Astrocyte (in vitro differentiated cells and primary cell): ENCODE results near the gene ACSF3. TPM values are rescaled to one million over a fixed set of nuclear protein-coding genes. Genes with fewer than 3 reads are reported as not detected.

Experiments
- DNase-seq: peaks from one replicate; pipeline ENCODE4 v3.0.0-alpha.2; 2010; ENCODE audit warnings: low read depth
- FAIRE-seq: peaks from 2 replicates; lab custom pipeline; 2011; peaks lifted over from hg19 to GRCh38; lab: Jason Lieb, UNC
- H2AFZ ChIP-seq: 2 replicates; pipeline ENCODE4 v1.6.0; 2012; ENCODE audit warnings: low read depth, low read length, inconsistent platforms
- H3K27ac ChIP-seq: 2 replicates; pipeline ENCODE4 v1.5.1; 2011; ENCODE audit warnings: low read depth, low read length, inconsistent platforms
- H3K27me3 ChIP-seq: 2 replicates; pipeline ENCODE4 v1.6.0; 2011; ENCODE audit warnings: low read length, inconsistent platforms; ENCODE audit not compliant: insufficient read depth
- H3K36me3 ChIP-seq: 2 replicates; pipeline ENCODE4 v1.5.1; 2011; ENCODE audit warnings: low read length, inconsistent platforms; ENCODE audit not compliant: insufficient read depth
- H3K4me1 ChIP-seq: 2 replicates; pipeline ENCODE4 v1.5.1; 2011; ENCODE audit warnings: low read length, inconsistent platforms; ENCODE audit not compliant: insufficient read depth
- H3K4me2 ChIP-seq: 2 replicates; pipeline ENCODE4 v1.6.0; 2012; ENCODE audit warnings: low read length, inconsistent platforms
- H3K4me3 ChIP-seq: 2 replicates; pipeline ENCODE4 v1.5.1; 2011; ENCODE audit warnings: low read depth, mild to moderate bottlenecking, low read length, inconsistent platforms; ENCODE audit not compliant: insufficient read depth
- H3K79me2 ChIP-seq: 2 replicates; pipeline ENCODE4 v1.6.0; 2012; ENCODE audit warnings: mild to moderate bottlenecking, low read length, inconsistent platforms; ENCODE audit not compliant: insufficient read depth
- H3K9ac ChIP-seq: 2 replicates; pipeline ENCODE4 v1.6.0; 2012; ENCODE audit warnings: mild to moderate bottlenecking, low read length, inconsistent platforms
- H3K9me3 ChIP-seq: 2 replicates; pipeline ENCODE4 v1.5.1; 2012; ENCODE audit warnings: low read depth, mild to moderate bottlenecking, low read length, inconsistent platforms; ENCODE audit not compliant: insufficient read depth
- H4K20me1 ChIP-seq: 2 replicates; pipeline ENCODE4 v1.6.0; 2012; ENCODE audit warnings: low read length, inconsistent platforms; ENCODE audit not compliant: insufficient read depth
- H3K27ac Mint-ChIP-seq: one replicate; pipeline ENCODE4 v1.8.0; 2021; ENCODE audit warnings: mild to moderate bottlenecking, mixed read lengths; ENCODE audit not compliant: unreplicated experiment
- H3K27me3 Mint-ChIP-seq: one replicate; pipeline ENCODE4 v1.8.0; 2021; ENCODE audit warnings: low read depth, mixed read lengths; ENCODE audit not compliant: unreplicated experiment
- H3K36me3 Mint-ChIP-seq: one replicate; pipeline ENCODE4 v1.8.0; 2021; ENCODE audit warnings: low read depth, mixed read lengths; ENCODE audit not compliant: unreplicated experiment
- H3K4me1 Mint-ChIP-seq: one replicate; pipeline ENCODE4 v1.8.0; 2021; ENCODE audit warnings: low read depth, mixed read lengths; ENCODE audit not compliant: unreplicated experiment
- H3K4me3 Mint-ChIP-seq: one replicate; pipeline ENCODE4 v1.8.0; 2021; ENCODE audit warnings: mild to moderate bottlenecking, moderate library complexity, mixed read lengths; ENCODE audit not compliant: unreplicated experiment
- H3K9me3 Mint-ChIP-seq: one replicate; pipeline ENCODE4 v1.8.0; 2021; ENCODE audit warnings: mild to moderate bottlenecking, mixed read lengths; ENCODE audit not compliant: unreplicated experiment
- CTCF ChIP-seq: IDR thresholded peaks from 2 replicates; pipeline ENCODE4 v1.5.1; 2011; ENCODE audit warnings: low read depth, mild to moderate bottlenecking, inconsistent platforms, low read length, moderate library complexity; ENCODE audit not compliant: insufficient read depth
- EZH2 ChIP-seq: IDR thresholded peaks from 2 replicates; pipeline ENCODE4 v1.6.1; 2012; ENCODE audit warnings: mild to moderate bottlenecking, low read length, inconsistent platforms; ENCODE audit not compliant: insufficient read depth
- total RNA-seq: library from RNA; stranded (reverse); gene quantifications from 2 replicates; pipeline ENCODE4 v1.2.1, GENCODE V29; 2021

The ACSF3 gene
- total RNA-seq, 1 donor from 2014 or later: 17.0 TPM

GRCh38 chr16:89117227-89117974 is 23.7 kb downstream of the ACSF3 start:
- Mint-ChIP-seq H3K27me3 (no peaks in the 10 kb centered on the region), H3K27ac (no peak overlapping the region), H3K9me3 (peaks cover 1% of the 10 kb centered on the region), H3K4me1 (peaks cover 22% of the 10 kb centered on the region), H3K36me3 (peaks cover 33% of the 10 kb centered on the region), H3K4me3 (no peak overlapping the region)
- Histone ChIP-seq H3K27me3 (no peaks in the 10 kb centered on the region), H4K20me1 (peaks cover 20% of the 10 kb centered on the region), H3K4me3 (no peak overlapping the region), H2AFZ (no peak overlapping the region), H3K9ac (no peak overlapping the region), H3K4me1 (peaks cover 16% of the 10 kb centered on the region), H3K36me3 (no peaks in the 10 kb centered on the region), H3K27ac (no peak overlapping the region), H3K79me2 (no peaks in the 10 kb centered on the region), H3K9me3 (no peaks in the 10 kb centered on the region), H3K4me2 (no peak overlapping the region)
- FAIRE-seq (no peak), DNase-seq (no peak)
- TF ChIP-seq CTCF (no peak), EZH2 (no peak)

- no peak overlapping the region for H3K9ac ChIP-seq
- H3K27ac ChIP-seq: no peak overlapping the region
- TF ChIP-seq CTCF: no peak
- no peaks in the 10 kb centered on the region for H3K27me3 ChIP-seq
- no peak overlapping the region for H2AFZ ChIP-seq
- H3K36me3 ChIP-seq: no peaks in the 10 kb centered on the region
- Mint-ChIP-seq H3K4me3 (no peak overlapping the region), H3K27ac (no peak overlapping the region), H3K27me3 (no peaks in the 10 kb centered on the region), H3K36me3 (peaks cover 34% of the 10 kb centered on the region), H3K4me1 (peaks cover 22% of the 10 kb centered on the region), H3K9me3 (peaks cover 1% of the 10 kb centered on the region)
- DNase-seq (no peak), FAIRE-seq (no peak)
- H3K4me1 ChIP-seq: peaks cover 16% of the 10 kb centered on the region
- no peaks in the 10 kb centered on the region for H3K9me3 ChIP-seq
- H3K4me3 ChIP-seq: no peak overlapping the region
- no peak overlapping the region for H3K4me2 ChIP-seq
- peaks cover 20% of the 10 kb centered on the region for H4K20me1 ChIP-seq
- H3K79me2 ChIP-seq: no peaks in the 10 kb centered on the region
These were observed 24.3 kb downstream of the ACSF3 start for GRCh38 chr16:89117975-89118289.
